ENCODE data around the gene DUSP12. TPM values are rescaled to one million over a fixed set of nuclear protein-coding genes. Genes with fewer than 3 reads are reported as not detected.

The DUSP12 gene
- total RNA-seq, 1 experiment from 2014 or later = 29.4 TPM

DNA sequence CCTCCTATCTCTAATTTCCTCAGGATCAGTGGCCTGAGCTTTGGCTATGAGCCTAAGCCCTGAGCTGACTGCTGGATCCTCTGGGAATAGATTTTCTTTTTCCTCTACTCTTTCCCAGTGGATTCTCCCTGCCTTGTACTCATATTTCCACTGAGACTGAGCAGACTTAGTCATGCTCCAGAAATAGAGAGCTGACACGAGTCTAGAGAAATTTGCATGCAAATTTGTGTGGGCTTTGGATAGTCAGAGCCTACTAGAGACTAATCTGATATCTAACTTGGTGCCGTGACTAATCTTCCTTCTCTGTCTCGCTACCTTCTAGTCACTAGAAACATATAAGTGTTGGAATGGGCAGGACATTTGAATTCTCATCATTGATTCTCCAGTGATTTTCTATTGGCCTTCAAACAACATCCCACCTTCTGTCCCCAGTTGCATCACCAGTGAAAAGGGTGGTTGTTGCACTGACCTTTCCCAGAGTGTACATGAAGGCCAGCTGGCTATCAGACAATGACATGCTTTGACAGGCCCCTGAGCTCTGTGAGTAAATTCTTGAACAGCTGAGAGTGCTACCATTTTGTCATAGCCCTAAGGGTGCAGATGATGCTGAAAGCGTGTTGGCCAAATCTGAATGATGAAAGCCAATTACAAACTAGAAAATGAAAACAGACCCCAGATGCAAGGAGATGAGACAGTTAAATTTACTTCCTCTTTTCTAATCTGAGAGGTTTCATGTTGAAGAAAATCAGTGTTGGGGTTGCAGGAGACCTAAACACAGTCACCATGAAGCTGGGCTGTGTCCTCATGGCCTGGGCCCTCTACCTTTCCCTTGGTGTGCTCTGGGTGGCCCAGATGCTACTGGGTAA lies 42.9 kb upstream of the DUSP12 start, which contains the start of gene FCRLA (continued):
- TF ChIP-seq, protein P1, sequence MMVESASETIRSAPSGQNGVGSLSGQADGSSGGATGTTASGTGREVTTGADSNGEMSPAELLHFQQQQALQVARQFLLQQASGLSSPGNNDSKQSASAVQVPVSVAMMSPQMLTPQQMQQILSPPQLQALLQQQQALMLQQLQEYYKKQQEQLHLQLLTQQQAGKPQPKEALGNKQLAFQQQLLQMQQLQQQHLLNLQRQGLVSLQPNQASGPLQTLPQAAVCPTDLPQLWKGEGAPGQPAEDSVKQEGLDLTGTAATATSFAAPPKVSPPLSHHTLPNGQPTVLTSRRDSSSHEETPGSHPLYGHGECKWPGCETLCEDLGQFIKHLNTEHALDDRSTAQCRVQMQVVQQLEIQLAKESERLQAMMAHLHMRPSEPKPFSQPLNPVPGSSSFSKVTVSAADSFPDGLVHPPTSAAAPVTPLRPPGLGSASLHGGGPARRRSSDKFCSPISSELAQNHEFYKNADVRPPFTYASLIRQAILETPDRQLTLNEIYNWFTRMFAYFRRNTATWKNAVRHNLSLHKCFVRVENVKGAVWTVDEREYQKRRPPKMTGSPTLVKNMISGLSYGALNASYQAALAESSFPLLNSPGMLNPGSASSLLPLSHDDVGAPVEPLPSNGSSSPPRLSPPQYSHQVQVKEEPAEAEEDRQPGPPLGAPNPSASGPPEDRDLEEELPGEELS (CRISPR knock-in tag; IDR thresholded peaks at IDR 0.05) = no peak
- TF ChIP-seq MXD4 (CRISPR knock-in tag; IDR thresholded peaks at IDR 0.05; ENCODE audit: borderline replicate concordance) = no peak
- no peak for TF ChIP-seq CDX4 (CRISPR knock-in tag; IDR thresholded peaks at IDR 0.05; ENCODE audit: borderline replicate concordance)
- TF ChIP-seq MYBL2 (CRISPR knock-in tag; IDR thresholded peaks at IDR 0.05) = no peak

DNA sequence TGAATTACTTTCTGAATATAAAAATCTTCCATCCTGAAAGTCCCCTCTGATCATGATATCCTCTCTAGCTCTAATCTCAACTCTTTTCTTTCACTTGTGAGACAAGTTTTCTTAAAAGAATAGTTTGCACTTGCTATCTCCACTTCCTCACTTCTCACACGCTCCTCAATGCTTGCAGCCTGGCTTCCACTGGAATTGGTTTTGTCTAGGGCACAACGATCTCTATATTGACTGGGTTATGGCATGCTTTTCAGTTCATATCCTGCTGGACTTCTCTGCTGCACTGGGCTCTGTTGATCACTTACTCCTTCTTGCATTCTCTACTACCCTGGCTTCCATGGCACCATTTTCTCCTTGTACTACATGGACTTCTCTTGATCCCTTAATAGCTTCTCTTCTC lies 42.1 kb upstream of the DUSP12 start:
- ATAC-seq (no peak), DNase-seq (ENCODE audit: low spot score) (no peak)
- Mint-ChIP-seq H3K27ac (no peak overlapping the region), H3K9me3 (no peaks in the 10 kb centered on the region), H3K4me1 (peaks cover 11% of the 10 kb centered on the region), H3K36me3 (no peaks in the 10 kb centered on the region), H3K27me3 (ENCODE audit: low read depth) (no peaks in the 10 kb centered on the region; the same call in 1 of the 2 replicates), H3K4me3 (no peak overlapping the region)
- TF ChIP-seq, protein P2, sequence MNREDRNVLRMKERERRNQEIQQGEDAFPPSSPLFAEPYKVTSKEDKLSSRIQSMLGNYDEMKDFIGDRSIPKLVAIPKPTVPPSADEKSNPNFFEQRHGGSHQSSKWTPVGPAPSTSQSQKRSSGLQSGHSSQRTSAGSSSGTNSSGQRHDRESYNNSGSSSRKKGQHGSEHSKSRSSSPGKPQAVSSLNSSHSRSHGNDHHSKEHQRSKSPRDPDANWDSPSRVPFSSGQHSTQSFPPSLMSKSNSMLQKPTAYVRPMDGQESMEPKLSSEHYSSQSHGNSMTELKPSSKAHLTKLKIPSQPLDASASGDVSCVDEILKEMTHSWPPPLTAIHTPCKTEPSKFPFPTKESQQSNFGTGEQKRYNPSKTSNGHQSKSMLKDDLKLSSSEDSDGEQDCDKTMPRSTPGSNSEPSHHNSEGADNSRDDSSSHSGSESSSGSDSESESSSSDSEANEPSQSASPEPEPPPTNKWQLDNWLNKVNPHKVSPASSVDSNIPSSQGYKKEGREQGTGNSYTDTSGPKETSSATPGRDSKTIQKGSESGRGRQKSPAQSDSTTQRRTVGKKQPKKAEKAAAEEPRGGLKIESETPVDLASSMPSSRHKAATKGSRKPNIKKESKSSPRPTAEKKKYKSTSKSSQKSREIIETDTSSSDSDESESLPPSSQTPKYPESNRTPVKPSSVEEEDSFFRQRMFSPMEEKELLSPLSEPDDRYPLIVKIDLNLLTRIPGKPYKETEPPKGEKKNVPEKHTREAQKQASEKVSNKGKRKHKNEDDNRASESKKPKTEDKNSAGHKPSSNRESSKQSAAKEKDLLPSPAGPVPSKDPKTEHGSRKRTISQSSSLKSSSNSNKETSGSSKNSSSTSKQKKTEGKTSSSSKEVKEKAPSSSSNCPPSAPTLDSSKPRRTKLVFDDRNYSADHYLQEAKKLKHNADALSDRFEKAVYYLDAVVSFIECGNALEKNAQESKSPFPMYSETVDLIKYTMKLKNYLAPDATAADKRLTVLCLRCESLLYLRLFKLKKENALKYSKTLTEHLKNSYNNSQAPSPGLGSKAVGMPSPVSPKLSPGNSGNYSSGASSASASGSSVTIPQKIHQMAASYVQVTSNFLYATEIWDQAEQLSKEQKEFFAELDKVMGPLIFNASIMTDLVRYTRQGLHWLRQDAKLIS (CRISPR knock-in tag; IDR thresholded peaks at IDR 0.05; ENCODE audit: borderline replicate concordance) = no peak
- TF ChIP-seq HMGXB4 (CRISPR knock-in tag; IDR thresholded peaks at IDR 0.05) = no peak
- no peak for TF ChIP-seq ZNF671 (CRISPR knock-in tag; IDR thresholded peaks at IDR 0.05)
- TF ChIP-seq NR3C1 (CRISPR knock-in tag; conservative IDR thresholded peaks at IDR 0.05; ENCODE audit: low read depth) = no peak
- no peak for TF ChIP-seq GTF2I (CRISPR knock-in tag; conservative IDR thresholded peaks at IDR 0.05)
- TF ChIP-seq MAX (CRISPR knock-in tag; IDR thresholded peaks at IDR 0.05) = no peak
- TF ChIP-seq IRF1 (CRISPR knock-in tag; IDR thresholded peaks at IDR 0.05) = no peak
- TF ChIP-seq, protein P3, sequence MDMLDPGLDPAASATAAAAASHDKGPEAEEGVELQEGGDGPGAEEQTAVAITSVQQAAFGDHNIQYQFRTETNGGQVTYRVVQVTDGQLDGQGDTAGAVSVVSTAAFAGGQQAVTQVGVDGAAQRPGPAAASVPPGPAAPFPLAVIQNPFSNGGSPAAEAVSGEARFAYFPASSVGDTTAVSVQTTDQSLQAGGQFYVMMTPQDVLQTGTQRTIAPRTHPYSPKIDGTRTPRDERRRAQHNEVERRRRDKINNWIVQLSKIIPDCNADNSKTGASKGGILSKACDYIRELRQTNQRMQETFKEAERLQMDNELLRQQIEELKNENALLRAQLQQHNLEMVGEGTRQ (CRISPR knock-in tag; IDR thresholded peaks at IDR 0.05) = no peak
- TF ChIP-seq ESRRA (CRISPR knock-in tag; IDR thresholded peaks at IDR 0.05; ENCODE audit: borderline replicate concordance) = no peak
- TF ChIP-seq ZNF317 (CRISPR knock-in tag; IDR thresholded peaks at IDR 0.05; ENCODE audit: borderline replicate concordance, low read depth) = no peak
- TF ChIP-seq EMX1 (CRISPR knock-in tag; IDR thresholded peaks at IDR 0.05) = no peak
- no peak for TF ChIP-seq CREB1 (CRISPR knock-in tag; IDR thresholded peaks at IDR 0.05)
- TF ChIP-seq CDX4 (CRISPR knock-in tag; IDR thresholded peaks at IDR 0.05; ENCODE audit: borderline replicate concordance) = no peak
- ChIA-PET CTCF (no interaction called here), POLR2A (no interaction called here)
